HG03095 (cell line): ENCODE measurements around the gene KLHL25.
A peak's percentile ranks its signal among the peaks of the same experiment; 100 is the strongest.
"Not testable (repeated sequence)": the region's sequence is repeated elsewhere in the genome, so short reads cannot be mapped to it uniquely, and the experiment has no call there.

Source experiments
- ATAC-seq: cut with Tn5 transposase; IDR thresholded peaks from one replicate; pipeline ENCODE4 v1.9.1; 2021; ENCODE audit warnings: moderate library complexity; ENCODE audit not compliant: unreplicated experiment

The KLHL25 gene

DNA sequence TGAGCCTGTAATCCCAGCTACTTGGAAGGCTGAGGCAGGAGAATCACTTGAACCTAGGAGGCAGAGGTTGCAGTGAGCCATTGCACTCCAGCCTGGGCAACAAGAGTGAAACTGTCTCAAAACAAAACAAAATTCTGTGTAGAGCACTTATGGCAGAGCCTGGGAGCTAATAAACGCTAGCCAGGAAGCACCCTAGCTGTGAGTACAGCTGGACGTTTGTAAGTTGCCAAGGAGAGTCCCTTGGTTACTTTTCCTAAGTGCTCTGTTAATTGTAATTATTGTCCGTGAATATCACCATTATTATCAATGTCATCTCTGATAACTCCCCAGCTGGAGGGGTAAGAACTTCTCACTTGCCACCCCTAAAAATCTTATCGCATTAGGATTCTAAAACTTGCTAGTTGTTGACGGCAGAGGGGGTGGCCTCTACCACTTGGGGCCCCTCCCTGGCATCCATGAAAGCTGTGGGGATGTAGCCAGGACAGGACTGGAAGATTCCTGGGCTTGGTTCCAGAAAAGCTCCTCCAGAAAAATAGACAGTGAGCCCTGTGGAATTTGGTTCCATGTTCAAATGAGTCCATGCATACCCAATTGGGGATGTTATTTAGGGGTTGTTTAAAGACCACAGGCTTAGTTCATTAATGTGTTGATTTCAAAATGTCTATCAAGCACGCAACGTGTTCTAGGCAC is 9.9 kb upstream of the KLHL25 start:
- no peak for ATAC-seq

DNA sequence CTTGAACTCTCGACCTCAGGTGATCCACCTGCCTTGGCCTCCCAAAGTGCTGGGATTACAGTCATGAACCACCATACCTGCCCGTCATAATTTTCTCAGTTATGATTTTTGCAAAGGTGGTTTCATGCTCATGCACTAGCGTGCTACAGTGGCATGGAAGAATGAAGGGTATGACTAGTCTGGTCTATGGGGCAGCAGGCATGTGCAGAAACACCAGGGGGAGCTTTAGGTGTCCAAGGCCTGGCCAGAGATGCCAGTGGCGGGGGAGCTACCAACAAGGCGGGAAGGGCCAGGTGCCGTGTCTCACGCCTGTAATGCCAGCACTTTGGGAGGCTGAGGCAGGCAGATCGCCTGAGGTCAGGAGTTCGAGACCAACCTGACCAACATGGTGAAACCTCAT is 7.9 kb upstream of the KLHL25 start:
- ATAC-seq = not testable (repeated sequence)

DNA sequence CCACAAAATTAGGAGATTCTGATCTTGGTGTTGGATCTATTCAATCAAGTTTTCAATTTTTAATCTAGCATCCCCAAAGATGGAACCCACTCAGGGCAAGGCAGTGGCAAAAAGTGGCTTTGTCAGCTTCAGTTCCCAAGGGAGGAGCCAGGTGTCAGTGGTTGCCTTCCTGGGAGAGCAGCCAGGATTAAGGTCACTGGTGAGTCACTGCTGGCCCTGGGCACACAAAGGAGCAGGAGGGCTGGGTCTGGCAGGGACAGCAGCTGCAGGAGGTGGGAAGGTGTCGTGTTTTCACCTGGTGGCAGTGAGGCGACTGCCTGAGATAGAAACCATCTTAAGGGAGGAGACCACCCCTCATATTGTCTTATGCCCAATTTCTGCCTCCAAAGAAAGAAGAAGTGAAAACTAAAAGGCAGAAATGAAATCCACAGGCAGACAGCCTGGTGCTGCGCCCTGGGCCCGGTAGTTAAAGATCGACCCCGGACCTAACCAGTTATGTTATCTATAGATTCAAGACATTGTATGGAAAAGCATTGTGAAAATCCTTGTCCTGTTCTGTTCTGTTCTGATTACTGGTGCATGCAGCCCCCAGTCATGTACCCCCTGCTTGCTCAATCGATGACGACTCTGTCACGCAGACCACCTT is 5.9 kb upstream of the KLHL25 start:
- ATAC-seq = no peak

DNA sequence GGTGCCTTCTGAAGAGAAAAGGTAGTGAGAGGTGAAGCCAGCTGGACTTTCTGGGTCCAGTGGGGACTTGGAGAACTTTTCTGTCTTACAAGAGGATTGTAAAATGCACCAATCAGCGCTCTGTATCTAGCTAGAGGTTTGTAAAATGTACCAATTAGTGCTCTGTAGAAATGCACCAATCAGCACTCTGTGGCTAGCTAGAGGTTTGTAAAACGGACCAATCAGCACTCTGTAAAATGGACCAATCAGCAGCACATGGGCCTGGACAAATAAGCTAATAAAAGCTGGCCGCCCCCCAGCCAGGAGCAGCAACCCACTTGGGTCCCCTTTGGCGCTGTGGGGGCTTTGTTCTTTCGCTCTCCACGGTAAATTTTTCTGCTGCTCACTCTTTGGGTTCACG is 1.6 kb upstream of the KLHL25 start:
- ATAC-seq = not testable (repeated sequence)

DNA sequence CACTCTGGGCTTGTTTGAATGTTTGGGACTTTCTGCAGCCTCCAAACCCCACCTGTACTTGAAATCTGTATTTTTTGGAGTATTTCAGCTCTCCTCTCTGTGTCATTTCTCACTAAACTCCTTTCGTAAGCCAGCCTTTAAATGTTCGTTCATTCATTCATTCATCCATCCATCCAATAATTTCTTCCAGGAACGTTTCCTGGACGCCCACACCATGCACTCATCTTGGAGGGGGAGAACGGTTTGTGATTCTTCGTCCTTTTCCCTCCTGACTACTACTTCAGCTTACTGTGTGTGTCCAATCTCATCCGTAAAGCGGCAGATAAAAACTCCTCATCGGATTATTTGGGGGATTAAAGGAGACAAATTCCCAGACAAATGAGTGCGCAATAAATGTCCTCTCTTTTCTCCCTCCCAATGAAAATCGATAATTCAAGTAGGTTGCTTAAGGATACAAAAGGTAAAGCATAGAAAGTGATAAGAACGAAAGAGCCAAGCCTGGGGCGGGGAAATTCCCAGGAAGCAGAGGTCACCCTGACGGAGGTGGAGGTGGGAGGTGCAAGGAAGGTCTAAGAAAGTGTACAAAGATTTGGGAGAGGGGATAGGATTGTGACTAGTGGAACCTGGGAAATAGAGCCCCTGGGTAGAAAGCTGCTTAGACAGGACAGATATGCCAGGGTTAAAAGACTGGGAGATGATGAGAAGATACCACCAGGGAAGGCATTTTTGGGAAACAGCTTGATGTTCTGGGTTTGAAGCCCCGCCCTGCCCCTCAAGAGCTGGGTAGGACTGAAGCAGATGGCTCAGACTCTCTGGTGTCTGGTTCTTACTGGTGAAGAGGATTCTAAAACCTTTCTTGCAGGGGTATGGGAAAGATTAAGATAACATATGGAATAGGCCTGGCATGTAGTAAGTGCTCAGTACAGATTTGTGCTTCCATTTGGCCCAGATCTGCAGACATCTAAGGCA is 896 bp upstream of the KLHL25 start:
- no peak for ATAC-seq

DNA sequence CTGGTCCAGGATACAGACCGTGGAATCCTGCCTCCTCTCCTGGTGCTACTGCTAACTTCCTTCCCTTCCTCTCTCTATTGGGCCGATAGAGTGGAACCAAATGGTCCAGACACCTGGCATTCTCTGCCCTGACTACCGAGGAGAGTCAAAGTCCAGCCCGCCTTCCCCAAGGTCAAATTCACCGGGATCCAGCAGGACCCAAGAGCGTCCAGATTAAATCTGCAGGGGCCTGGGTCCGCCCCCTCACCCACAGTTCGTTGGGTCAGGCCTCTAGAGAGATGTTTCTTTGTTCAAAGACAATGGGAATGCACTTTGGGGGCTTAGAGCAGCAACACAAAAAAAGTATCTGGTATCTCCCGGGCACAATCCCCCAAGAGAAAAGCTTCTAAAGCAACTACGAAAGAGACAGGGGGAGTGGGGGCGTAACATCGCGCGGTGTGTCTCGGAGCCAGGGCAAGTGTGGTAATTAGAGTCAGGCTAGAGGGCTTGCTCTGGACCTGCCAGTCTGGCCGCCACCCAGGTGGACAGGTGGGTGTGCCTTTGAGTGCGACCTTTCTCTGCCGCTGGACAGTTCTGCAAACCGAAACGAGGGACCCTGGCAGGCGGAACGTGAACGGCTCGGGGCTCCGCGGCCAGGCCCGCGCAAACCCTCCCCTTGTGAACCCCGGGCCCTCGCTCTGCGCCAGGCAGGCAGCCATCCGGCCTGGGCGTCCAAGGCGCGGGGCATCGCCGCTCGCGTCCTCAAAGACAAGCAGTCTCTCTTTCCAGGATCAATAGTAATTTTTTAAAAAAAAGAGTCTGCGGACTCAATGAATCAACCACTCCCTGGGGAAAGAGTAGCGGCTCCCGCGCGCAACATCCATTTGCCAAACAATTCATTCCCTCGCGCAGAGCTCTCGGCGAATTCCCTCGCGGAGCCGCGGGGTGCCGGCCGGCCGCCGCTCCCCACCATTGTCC is 806 bp downstream of the KLHL25 start:
- ATAC-seq = peak; percentile 41

DNA sequence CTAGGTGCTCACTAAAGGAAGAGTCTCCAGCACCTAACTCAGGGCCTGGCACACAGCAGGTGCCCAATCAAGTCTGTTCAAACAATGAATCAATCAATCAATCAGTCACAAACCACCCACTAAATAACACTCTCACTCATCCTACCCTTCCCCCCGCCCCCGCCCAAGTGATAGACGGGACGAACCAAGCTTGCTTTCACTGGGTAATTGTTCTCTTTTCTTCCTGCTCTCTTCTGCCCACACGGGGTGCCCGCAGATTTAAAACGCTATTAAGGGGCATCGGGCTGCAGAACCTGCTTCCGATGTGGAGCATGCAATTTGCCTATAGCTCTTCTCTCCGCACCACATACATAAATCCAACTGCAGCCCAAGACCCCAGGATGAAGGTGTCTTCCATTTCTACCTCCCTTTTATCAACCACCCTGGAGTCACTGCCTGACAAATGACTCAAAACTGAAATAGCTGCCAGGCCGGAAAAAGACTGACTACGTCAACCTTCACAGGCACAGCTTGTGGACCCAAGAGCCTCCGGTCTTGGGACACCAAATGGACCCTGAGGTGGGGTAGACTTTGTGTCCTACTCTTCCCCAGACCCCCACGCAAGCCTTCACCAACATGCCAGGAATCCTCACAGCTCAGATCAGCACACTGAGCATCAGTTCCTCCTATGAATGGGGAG is 1.7 kb downstream of the KLHL25 start:
- ATAC-seq = no peak

DNA sequence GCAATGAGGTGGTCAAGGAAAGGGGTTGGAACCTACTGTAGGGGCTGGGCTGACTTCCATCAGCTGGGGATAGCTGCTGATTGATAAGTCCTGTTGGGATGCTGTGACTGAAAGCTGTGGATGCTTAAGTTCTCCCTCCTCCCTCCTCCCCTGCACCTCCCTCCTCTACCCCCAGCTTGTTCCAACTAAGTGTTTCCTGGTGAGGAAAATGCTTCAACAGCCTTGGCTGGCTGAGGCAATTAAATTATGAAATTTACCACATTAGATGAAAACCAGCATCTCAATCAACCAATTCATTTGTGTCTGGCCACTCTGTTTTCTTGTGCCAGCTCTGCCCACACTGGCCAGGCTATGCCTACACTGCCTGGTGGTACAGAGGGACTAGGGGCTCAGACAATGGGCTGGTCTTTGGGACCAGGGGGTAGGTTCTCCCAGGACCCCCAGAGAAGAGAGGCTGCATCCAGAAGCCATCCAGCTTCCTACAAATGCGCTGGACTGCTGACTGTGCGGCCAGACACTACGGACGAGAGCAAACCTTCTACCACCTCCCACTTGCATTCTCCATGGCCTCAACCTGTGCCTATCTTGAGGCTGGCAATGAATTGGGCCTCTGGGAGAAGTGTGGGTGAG is 2.5 kb downstream of the KLHL25 start:
- no peak for ATAC-seq

DNA sequence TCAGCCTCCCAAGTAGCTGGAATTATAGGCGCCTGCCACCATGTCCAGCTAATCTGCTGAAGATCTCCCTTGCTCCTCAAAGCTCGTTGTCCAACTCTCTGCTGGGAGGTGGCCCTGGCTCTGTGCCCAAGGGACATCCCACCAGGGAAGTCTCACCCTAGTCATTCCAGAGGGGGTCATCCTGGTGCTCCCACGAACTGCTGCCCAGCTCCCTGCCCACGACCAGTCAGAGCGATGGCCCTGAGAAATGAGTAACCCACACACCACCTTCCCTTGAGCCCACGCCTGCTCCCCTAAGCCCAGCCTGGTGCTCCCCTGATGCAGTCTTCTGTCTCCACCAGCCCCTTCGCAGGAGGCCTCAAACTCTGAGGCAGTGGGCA is 5.2 kb downstream of the KLHL25 start:
- ATAC-seq = no peak

DNA sequence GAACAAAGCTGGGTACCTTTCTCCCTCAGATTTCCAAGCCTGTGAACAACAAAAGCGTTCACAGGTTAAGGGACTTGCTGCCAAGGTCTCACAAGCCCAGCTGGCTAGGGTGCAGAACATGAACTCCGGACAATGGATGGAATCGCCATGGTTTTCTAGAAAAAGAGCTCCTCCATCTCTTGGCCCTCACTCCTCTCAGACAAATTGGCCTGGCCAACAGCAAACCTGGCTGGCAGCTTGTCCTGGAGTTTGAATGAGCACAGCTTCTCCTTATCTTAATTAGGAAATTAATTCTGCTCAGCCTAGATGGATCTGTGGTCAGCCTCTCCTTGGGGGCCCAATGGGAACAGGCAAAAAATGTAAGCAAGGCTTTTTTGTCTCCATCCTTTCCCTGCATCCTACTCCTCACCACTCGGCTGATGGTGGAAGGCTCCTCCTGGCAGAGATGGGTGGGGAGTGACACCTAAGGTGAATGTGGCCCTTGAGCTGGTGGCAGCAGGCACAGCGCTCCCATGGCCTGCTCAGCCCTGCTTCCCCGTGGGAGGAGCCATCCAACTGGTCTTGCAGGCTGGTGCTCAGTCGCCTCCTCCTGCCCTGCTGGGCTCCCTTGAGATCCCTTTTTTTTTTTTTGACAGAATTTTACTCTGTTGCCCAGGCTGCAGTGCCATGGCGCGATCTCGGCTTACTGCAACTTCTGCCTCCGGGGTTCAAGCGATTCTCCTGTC is 5.8 kb downstream of the KLHL25 start:
- ATAC-seq = no peak

DNA sequence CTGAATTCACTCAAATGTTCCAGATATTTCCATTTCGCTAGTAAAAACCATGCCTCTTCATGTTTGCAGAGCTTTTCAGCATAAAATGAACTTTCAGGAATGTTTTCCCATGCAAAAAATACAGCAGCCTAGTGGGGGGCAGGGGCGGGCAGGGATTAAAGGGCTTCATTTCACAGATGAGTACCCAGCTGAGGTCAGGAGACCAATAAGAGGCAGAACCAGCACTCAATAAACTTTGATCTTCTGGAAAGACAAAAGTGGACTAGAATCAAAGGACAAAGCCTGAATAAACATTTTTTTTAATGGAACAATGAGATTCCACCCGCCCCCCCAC is 8.0 kb downstream of the KLHL25 start:
- no peak for ATAC-seq

DNA sequence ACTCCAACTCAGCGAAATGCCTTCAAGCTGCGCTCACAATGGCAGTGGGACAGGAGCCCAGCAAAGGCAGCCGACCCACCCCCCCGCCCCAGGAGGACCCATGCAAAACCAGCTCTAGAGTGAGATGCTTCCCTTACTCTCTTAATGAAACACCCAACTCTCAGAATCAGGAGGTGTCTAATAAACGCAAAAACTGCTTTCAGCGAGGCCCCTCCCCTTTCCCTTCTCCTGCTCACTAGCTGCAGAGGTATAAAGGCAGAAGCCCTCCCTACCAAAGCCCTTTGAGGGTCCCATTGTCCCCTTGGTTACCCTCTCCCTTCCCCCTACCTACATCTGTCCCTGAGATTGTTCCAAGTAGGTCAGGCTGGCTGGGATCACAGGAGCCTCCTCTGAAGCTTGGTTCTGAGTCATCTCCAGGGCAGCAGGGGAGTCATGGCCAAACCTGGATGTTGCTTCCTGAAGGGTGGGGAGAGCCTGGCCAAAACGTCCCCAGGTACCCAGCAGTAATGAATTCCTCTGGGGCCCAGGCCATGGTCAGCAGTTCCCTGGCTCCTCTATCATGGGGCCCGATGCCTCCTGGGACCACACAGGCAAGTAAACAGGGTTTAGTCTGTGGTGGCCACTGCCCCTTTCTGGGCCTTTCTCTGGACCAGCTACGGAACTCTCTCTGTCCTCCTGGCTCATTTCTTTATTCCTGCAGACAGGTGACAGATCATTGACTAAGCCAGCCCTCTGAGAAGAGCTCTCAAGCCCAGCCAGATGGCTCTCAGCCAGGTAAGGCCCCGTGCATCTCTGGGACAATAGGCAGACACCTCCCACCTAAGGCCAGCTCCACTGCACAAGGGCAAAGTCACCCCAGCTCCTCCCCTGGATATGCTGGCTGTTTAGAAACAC is 8.6 kb downstream of the KLHL25 start:
- ATAC-seq = no peak

DNA sequence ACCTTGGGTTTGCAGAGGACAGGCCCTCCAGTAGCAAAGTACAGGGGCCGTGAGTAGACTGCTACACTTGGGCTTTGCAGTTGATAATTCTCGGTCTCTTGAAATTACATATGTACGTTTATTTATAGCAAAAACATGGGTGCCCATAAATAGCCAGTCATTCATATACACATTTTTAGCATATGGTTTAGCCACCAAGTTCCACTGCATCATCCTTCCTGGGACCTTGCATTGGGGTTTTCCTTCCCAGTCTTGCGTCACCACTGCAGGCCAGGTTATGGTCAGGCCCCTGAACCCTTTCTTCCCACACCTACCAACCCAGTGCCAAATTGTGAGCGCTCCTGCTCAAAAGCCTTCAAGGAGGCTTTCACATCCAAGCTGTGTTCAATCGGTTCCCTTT is 12.7 kb downstream of the KLHL25 start:
- ATAC-seq = no peak

DNA sequence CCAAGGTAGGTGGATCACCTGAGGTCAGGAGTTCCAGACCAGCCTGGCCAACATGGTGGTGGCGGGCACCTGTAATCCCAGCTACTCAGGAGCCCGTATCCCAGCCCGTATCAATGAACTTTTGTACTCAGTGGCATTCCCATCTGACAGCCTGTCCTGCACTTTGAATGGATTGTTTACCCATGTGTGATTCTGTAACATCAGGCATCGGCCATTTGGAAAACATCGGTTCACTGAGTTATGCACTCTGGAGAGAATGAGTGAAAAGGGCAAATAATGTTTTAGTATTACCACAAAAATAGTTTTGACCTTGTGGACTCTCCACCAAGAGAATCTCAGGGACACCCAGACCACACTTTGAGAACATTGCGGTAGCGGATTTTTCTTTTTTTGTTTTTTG is 13.6 kb downstream of the KLHL25 start:
- ATAC-seq = no peak

DNA sequence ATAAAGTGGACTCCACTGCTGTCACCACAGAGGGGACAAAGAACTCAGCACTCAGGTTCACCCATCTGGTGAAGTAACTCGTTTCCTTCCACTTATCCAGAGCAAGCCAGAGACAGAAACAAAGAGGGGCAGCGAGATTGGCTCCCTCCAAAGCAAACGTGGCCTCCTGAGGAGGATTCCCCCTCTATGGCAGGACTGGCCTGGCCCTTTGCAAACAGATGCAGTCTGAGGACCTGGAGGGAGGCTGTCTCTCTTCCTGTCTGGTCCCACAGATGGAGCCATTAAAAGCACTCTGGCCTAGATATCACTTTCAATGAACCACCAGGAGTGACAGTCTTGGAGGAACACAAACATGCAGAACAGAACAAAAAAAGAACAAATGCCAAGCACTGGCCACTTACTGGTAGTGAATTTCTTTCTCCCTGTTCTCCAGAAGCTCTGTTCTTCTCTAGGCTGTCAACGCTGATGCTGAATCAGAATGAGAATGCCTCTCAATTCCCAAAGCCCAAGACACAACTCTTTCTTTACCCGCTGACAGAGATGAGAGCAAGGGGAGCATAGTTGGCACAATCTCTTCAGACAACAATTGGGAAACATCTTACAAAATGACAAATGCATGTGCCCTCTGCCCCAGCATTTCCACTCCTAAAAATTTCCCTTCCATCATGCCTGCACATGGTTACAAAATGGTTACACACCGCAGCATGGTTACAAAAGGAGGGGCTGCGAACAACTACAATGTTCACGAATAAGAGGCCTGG is 14.3 kb downstream of the KLHL25 start:
- ATAC-seq = no peak

DNA sequence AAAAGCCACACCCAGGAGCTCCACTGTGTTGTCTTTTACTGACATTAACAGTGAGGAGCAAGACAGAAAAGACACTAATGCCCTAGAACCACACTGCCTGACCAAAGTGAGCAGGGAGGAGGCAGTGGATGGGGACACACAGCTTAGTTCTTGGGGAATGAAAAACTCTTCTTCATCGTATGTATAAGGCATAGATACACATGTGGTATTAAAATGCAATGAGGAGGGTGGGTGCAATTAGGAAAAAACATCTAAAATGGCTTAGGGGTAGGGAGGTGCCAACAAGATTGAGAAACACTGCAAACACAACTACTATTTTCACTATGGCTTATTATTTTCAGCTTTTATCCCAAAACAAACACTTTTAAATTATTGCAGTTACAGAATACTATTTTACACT is 15.5 kb downstream of the KLHL25 start:
- no peak for ATAC-seq

DNA sequence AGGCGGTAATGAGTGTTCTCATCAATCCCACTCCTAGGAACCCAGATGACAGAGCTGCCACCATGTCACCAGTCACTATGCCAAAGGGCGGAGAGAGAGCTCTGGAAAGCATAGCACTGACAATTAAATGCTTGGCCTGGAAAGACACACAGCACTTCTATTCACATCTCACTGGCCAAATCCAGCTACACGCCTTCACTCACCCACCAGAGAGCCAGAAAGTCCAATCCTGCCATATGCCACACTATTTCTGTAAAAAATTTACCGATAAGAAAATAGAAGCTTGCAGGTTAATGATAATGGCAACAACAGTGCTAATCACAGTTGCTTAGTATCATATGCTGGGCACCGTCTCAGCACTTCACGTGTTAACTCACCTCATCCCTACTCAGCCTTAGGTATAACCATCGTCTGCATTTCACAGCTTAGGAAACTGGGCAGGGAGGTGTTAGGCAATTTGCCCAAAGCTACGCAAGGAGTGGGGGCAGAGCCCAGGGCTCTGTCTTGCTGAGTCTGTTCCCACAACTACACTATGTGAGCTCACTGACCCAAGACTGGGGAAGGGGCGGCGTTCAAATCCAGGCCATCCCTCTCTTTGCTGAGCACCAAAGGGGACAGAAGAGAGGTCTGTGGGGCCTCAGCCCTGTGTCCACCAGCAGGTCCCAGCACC is 16.5 kb downstream of the KLHL25 start:
- ATAC-seq = no peak
